Transverse colon (tissue), 4 donors: ENCODE results near the gene WSCD2. TPM values are rescaled to one million over a fixed set of nuclear protein-coding genes. Genes with fewer than 3 reads are reported as not detected.

Source experiments
- DNase-seq: peaks from one replicate; pipeline ENCODE4 v3.0.0-alpha.2; 2019
- H3K27ac ChIP-seq, 4 donors: fragments of 200-600 bp; sonication (generic); 2 replicates each; pipeline ENCODE4 v1.5.1; 2016 to 2018; ENCODE audit warnings: inconsistent platforms in 4 of 4
- H3K27me3 ChIP-seq: fragments of 200-600 bp; sonication (generic); 2 replicates; pipeline ENCODE4 v1.5.1; 2017; ENCODE audit warnings: inconsistent platforms
- H3K36me3 ChIP-seq, 4 donors: fragments of 200-600 bp; sonication (generic); 2 replicates each; pipeline ENCODE4 v1.5.1; 2017 to 2019; ENCODE audit warnings: inconsistent platforms in 4 of 4
- H3K4me1 ChIP-seq, 4 donors: fragments of 200-600 bp; sonication (generic); 2 replicates each; pipeline ENCODE4 v1.5.1; 2017 to 2020; ENCODE audit warnings: inconsistent platforms in 4 of 4
- H3K4me3 ChIP-seq, 4 donors: fragments of 200-600 bp; sonication (generic); 1 replicate in 1 of 4; 2 replicates in 3 of 4; pipeline versions ENCODE4 v1.5.1 to v1.6.1; 2017 to 2019; ENCODE audit warnings: inconsistent platforms in 4 of 4
- H3K9me3 ChIP-seq, 2 donors: fragments of 200-600 bp; sonication (generic); 2 replicates each; pipeline ENCODE4 v1.5.1; 2017 to 2019; ENCODE audit warnings: inconsistent platforms in 2 of 2
- EP300 ChIP-seq: sonication (generic); formaldehyde crosslinking; IDR thresholded peaks from one replicate; pipeline ENCODE4 v1.6.1; 2017; ENCODE audit warnings: antibody characterized with exemption, low read depth
- POLR2A ChIP-seq: fragments of 450-650 bp; IDR thresholded peaks from one replicate; pipeline ENCODE4 v1.6.1; 2016; ENCODE audit warnings: antibody characterized with exemption, mild to moderate bottlenecking, moderate library complexity
- POLR2AphosphoS5 ChIP-seq, 3 donors: sonication (generic); formaldehyde crosslinking; IDR thresholded peaks; one replicate each; pipeline ENCODE4 v1.6.1; 2016; ENCODE audit warnings: antibody characterized with exemption in 3 of 3
- WGBS, 2 donors: methylation state at CpG; one replicate each; pipeline ENCODE4 v1.1.5; 2018; ENCODE audit warnings: low coverage in 1 of 2; 5-methylcytosine and 5-hydroxymethylcytosine counted together
- in situ Hi-C, 4 donors: fragments of 200-750 bp; cut with MboI; loops; one replicate each; pipeline versions ENCODE4 v1.15.0 to v1.15.1; 2017; ENCODE audit warnings: low sequenced_read_pairs in 3 of 4, low pct_ligation_motif_present in 1 of 4, low pct_unique_long_range_greater_than_20kb in 1 of 4
- intact Hi-C: fragments of 100-400 bp; cut with DNase I; formaldehyde crosslinking; loops from one replicate; pipeline ENCODE4 v1.15.1; 2023; ENCODE audit warnings: low total_unique reads
- total RNA-seq, 4 donors: library from RNA; depleted of rRNA; stranded (reverse); fragments of >200 nt; gene quantifications; one replicate each; pipeline ENCODE4 v1.1.0, GENCODE V29; 2016
- TF ChIP-seq, protein P1 (sequence below), 5 experiments: fragments of 200-600 bp in 3 of 5; fragments of 450-650 bp in 2 of 5; sonication (generic) in 3 of 5; IDR thresholded peaks; 1 replicate in 2 of 5; 2 replicates in 3 of 5; pipeline ENCODE4 v1.5.1; 2016 to 2017; ENCODE audit warnings: antibody characterized with exemption in 5 of 5, inconsistent platforms in 3 of 5, mild to moderate bottlenecking in 2 of 5, moderate library complexity in 1 of 5

The WSCD2 gene
- total RNA-seq, 4 donors from 2014 or later: 0.16 to 46.6 (median 1.1) TPM; not detected in 1

GRCh38 chr12:108187831-108188230, 58.7 kb downstream of the WSCD2 start:
- Histone ChIP-seq H3K27ac (no peak overlapping the region), H3K4me3 (no peak overlapping the region), H3K27me3 (no peaks in the 10 kb centered on the region), H3K4me1 (peaks cover 0 to 5% (median 0%) of the 10 kb centered on the region in 4 donors), H3K36me3 (no peaks in the 10 kb centered on the region), H3K9me3 (no peaks in the 10 kb centered on the region)
- intact Hi-C loops: no loop called here
- WGBS, 2 donors: 77 to 80% methylated on average over 5 of the region's 5 CpGs
- DNase-seq: no peak
- in situ Hi-C loops: no loop called here
- TF ChIP-seq EP300 (no peak), POLR2AphosphoS5 (IDR thresholded peaks at IDR 0.05) (no peak), POLR2A (no peak)
- TF ChIP-seq, protein P1, sequence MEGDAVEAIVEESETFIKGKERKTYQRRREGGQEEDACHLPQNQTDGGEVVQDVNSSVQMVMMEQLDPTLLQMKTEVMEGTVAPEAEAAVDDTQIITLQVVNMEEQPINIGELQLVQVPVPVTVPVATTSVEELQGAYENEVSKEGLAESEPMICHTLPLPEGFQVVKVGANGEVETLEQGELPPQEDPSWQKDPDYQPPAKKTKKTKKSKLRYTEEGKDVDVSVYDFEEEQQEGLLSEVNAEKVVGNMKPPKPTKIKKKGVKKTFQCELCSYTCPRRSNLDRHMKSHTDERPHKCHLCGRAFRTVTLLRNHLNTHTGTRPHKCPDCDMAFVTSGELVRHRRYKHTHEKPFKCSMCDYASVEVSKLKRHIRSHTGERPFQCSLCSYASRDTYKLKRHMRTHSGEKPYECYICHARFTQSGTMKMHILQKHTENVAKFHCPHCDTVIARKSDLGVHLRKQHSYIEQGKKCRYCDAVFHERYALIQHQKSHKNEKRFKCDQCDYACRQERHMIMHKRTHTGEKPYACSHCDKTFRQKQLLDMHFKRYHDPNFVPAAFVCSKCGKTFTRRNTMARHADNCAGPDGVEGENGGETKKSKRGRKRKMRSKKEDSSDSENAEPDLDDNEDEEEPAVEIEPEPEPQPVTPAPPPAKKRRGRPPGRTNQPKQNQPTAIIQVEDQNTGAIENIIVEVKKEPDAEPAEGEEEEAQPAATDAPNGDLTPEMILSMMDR (IDR thresholded peaks at IDR 0.05): no peak

- TF ChIP-seq EP300: no peak
- TF ChIP-seq, protein P1 (IDR thresholded peaks at IDR 0.05): peak in 2 of 5 experiments; percentile 7 to 14
- no peak for DNase-seq
- WGBS, 2 donors: 0 to 31% methylated on average over 1 to 3 of the region's 3 CpGs
- Histone ChIP-seq H3K4me1 (peaks cover 0 to 5% (median 0%) of the 10 kb centered on the region in 4 donors), H3K9me3 (no peaks in the 10 kb centered on the region), H3K36me3 (no peaks in the 10 kb centered on the region), H3K27me3 (no peaks in the 10 kb centered on the region), H3K4me3 (no peak overlapping the region), H3K27ac (peak overlapping the region in 1 of 4 donors; percentile 32)
- intact Hi-C loops (loop anchor here (10.0 kb wide), 1 partner anchor 96 kb away; no protein-coding TSS in a partner anchor), in situ Hi-C loops (no loop called here)
These were observed 61.4 kb downstream of the WSCD2 start for GRCh38 chr12:108190529-108190928.

GRCh38 chr12:108191086-108191485, 62.0 kb downstream of the WSCD2 start:
- Histone ChIP-seq H3K27ac (no peak overlapping the region), H3K4me3 (no peak overlapping the region), H3K9me3 (no peaks in the 10 kb centered on the region), H3K36me3 (no peaks in the 10 kb centered on the region), H3K27me3 (no peaks in the 10 kb centered on the region), H3K4me1 (peaks cover 0 to 5% (median 0%) of the 10 kb centered on the region in 4 donors)
- in situ Hi-C loops (no loop called here), intact Hi-C loops (loop anchor here (10.0 kb wide), 1 partner anchor 96 kb away; no protein-coding TSS in a partner anchor)
- TF ChIP-seq, protein P1 (IDR thresholded peaks at IDR 0.05): no peak
- no peak for TF ChIP-seq EP300
- no peak for TF ChIP-seq POLR2AphosphoS5 (IDR thresholded peaks at IDR 0.05)
- TF ChIP-seq POLR2A: no peak
- WGBS, 2 donors: 40 to 54% methylated on average over 1 to 2 of the region's 2 CpGs
- no peak for DNase-seq

DNA sequence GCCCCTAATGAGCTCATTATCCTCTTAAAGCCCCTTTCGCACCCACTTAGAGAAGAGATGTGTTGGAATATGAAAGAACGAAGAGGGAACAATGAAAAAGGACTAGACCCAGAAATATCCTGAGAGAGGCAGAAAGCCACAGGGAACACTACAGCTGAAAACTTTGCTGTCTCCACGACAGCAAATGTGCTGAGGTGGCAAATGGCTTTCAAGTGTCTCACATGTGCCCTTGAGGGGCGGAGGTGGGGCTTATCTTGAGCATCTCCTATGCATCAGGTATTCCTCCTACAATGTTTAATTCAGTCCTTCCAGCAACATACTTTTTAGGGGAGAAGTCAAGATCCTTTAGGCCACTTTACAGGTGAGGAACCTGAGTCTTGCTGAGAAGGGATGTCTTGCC, 62.9 kb downstream of the WSCD2 start:
- 40 to 71% methylated on average over 1 to 4 of the region's 4 CpGs for WGBS, 2 donors
- no peak overlapping the region for H3K4me3 ChIP-seq
- in situ Hi-C loops: no loop called here
- no peaks in the 10 kb centered on the region for H3K27me3 ChIP-seq
- H3K4me1 ChIP-seq: peaks cover 0 to 5% (median 0%) of the 10 kb centered on the region in 4 donors
- no peak for DNase-seq
- intact Hi-C loops: loop anchor here (10.0 kb wide), 1 partner anchor 97 kb away; no protein-coding TSS in a partner anchor
- H3K9me3 ChIP-seq: no peaks in the 10 kb centered on the region
- TF ChIP-seq EP300 (no peak), POLR2A (no peak), POLR2AphosphoS5 (IDR thresholded peaks at IDR 0.05) (no peak)
- TF ChIP-seq, protein P1 (IDR thresholded peaks at IDR 0.05): no peak
- no peak overlapping the region for H3K27ac ChIP-seq
- H3K36me3 ChIP-seq: no peaks in the 10 kb centered on the region
